HL-60/S4 treated with retinoic acid at 250 ng/mL for 4 days and 3 days (cell line): ENCODE results near the gene TNPO1.
"Not testable (repeated sequence)": the region's sequence is repeated elsewhere in the genome, so short reads cannot be mapped to it uniquely, and the experiment has no call there.

Experiments used
- in situ Hi-C: fragments of 300-500 bp; cut with MboI; formaldehyde crosslinking; loops from 2 replicates; pipeline ENCODE4 v1.7.0; 2022; ENCODE audit warnings: low sequenced_read_pairs

Gene TNPO1

DNA sequence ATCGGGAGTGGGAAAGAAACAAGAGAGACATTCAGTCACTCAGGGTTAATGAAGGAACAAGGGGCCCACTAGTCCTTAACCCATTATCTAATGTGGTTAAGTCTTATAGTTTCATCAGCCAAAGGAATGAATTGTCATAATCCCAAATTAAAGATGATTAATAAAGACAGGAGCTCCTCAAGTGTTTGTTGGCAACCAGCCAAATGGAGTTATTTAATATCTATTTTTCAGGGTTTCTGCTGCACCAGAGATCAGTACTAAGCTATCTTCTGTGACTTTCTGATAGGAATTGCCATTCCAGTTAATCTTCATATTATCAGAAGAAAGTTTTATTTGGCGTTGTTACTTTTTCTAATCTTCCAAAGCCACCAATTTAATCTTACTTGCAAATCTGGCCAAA, 105.4 kb downstream of the TNPO1 start:
- in situ Hi-C loops: no loop called here

DNA sequence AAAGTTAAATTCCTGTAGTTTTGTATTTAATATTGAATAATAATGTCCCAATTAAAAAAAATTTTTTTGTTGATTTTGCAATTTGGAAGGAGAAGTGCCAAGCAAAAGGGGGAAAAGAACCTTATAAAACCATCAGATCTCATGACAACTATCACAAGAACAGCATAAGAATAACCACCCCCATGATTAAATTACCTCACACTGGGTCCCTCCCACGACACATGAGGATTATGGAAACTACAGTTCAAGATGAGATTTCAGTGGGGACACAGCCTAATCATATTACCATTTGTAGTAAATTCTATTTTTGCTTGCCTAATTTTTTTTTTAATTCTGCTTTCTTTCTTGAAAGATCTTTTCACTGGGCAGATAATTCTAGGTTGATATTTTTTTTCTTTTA, 106.0 kb downstream of the TNPO1 start:
- in situ Hi-C loops: no loop called here

DNA sequence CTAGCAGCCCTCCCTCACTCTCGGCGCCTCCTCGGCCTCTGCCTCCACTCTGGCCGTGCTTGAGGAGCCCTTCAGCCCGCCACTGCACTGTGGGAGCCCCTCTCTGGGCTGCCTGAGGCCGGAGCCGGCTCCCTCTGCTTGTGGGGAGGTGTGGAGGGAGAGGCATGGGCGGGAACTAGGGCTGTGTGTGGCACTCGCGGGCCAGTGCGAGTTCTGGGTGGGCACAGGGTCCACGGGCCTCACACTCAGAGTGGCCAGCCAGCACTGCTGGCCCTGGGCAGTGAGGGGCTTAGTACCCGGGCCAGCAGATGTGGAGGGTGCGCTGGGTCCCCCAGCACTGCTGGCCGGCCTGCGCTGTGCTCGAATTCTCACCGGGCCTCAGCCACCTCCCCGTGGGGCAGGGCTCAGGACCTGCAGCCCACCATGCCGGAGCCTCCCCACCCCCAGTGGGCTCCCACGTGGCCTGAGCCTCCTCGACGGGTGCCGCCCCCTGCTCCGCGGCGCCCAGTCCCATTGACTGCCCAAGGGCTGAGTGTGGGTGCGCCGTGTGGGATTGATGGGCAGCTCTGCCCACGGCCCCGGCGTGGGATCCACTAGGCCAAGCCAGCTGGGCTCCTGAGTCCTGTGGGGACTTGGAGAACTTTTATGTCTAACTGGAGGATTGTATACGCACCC, 109.0 kb downstream of the TNPO1 start:
- in situ Hi-C loops: no loop called here

DNA sequence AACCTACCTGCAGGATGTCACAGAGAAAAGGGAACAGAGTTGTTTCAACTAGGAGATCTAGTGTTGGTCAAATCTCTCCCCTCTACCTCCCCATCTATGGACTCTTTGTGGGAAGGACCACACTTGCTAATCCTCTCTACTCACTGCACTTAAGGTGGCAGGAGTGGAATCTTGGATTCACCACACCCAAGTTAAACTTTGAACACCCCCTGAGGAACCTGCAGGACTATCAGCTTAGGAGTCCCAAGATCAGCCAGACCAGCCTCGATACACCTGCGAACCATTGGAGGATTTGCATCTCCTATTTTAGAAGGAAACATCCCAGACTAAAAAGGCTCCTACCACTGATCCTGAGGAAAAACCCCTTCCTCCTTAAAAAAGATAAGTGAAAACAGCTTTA, 116.2 kb downstream of the TNPO1 start:
- in situ Hi-C loops: not testable (repeated sequence)

DNA sequence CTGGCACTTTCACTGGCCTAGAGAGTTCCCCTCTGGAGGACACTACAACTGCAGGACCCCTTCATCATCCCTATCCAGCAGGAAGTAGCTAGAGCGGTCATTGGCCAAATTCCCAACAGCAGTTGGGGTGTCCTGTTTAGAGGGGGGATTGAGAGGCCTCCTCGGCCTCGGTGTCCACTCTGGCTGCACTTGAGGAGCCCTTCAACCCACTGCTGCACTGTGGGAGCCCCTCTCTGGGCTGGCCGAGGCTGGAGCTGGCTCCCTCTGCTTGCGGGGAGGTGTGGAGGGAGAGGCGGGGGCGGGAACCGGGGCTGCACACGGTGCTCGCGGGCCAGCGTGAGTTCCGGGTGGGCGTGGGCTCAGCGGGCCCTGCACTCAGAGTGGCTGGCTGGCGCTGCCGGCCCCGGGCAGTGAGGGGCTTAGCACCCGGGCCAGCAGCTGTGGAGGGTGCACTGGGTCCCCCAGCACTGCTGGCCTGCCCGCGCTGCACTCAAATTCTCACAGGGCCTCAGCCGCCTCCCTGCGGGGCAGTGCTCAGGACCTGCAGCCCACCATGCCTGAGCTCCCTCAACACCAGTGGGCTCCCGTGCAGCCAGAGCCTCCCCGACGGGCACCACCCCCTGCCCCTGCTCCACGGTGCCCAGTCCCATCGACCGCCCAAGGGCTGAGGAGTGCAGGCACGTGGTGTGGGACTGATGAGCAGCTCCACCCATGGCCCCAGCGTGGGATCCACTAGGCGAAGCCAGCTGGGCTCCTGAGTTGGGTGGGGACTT, 118.7 kb downstream of the TNPO1 start:
- in situ Hi-C loops: not testable (repeated sequence)

DNA sequence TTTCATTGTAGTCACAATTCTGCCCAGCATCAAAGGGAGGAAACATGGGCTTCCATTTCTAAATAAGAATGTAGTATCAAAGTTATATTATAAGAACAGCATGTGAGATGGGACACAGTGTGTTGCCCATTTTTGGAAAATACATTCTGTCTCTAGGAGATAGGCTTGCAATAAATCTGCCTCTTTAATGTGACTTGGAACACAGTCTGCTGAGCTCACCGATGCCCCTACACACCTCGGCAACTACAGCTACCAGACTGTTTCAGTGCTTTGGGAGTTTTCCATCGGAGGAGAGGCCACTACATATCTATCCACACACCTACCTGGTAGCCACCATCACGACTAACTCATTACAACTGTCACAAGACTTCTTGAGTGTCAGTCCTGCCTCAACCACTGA, 120.4 kb downstream of the TNPO1 start:
- in situ Hi-C loops: no loop called here

- in situ Hi-C loops: no loop called here
Measured at GRCh38 chr5:72937517-72938061, 121.1 kb downstream of the TNPO1 start.

DNA sequence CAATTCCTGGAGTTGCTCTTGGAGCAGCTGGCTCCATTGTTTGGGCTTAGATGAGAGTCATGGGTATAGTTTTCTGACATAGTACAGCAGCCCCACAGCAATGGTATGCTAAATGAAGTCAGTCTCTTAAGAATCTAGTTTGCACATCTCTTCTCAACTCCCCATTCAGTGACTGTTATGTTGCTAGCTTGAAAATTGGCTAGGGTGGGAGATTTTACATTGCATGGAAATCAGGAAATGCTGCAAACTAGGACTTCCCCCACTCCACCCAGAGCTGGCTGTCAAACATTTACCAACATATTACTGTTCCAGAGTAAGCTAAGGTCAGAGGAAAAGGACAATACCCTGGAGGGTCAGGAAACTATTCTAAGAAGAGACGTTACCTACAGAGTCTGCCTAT, 121.7 kb downstream of the TNPO1 start:
- in situ Hi-C loops: no loop called here

DNA sequence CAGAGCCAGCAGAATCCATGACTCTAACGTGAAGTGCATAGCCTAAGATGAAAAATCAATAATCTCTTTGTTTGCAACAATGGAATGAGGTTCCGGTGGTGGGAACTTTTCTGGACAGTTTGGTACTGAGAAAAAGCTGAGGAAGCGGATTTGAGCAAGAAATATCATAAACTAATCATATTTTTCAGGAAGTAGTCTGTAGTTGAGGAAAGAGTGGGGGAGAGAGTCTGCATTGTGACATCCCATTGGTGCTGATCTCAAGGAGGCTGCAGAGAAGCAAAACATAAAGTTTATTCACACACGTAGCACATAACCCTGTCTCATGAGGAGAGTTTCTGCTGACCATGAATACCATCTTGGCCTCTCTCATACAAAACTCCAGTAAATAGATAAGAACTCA, 123.6 kb downstream of the TNPO1 start:
- in situ Hi-C loops: no loop called here

GRCh38 chr5:72943307-72943706, 126.8 kb downstream of the TNPO1 start:
- in situ Hi-C loops: no loop called here

DNA sequence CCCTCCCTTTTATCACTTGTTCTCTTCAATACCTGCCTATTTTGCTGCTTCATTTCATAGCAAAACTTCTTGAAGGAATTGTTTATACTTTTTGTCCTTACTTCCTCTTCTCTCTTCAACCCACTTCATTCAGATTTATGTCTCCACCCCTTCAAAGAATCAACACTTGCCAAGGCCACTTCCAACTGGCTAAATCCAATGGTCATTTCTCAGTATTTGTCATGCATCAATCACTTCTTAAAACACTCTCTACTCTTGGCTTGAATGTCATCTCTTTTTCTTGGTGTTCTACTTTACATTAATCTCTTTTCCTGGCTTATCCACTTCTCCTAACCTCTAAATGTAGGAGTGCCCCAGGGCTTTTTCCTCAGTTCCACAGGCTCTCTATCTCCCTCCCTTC, 131.0 kb downstream of the TNPO1 start:
- in situ Hi-C loops: no loop called here

DNA sequence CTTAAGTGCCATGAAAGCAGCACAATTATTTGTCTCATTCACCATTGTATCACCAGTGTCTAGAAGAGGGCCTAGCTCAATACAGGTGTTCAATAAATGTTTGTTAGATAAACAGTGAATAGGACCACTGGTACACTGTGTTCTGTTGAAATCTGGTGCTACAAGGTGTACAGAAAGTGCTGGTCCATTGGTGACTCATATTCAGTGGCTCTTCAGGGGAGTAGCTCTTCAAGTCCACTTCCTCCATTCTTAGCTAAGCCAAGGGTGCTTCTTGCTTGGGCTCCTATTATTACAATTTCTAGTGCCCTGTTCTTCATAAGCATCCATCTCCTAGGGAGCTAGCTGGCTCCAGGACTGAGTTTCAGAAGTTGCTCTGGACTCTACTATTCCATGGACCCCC, 133.0 kb downstream of the TNPO1 start:
- in situ Hi-C loops: no loop called here

DNA sequence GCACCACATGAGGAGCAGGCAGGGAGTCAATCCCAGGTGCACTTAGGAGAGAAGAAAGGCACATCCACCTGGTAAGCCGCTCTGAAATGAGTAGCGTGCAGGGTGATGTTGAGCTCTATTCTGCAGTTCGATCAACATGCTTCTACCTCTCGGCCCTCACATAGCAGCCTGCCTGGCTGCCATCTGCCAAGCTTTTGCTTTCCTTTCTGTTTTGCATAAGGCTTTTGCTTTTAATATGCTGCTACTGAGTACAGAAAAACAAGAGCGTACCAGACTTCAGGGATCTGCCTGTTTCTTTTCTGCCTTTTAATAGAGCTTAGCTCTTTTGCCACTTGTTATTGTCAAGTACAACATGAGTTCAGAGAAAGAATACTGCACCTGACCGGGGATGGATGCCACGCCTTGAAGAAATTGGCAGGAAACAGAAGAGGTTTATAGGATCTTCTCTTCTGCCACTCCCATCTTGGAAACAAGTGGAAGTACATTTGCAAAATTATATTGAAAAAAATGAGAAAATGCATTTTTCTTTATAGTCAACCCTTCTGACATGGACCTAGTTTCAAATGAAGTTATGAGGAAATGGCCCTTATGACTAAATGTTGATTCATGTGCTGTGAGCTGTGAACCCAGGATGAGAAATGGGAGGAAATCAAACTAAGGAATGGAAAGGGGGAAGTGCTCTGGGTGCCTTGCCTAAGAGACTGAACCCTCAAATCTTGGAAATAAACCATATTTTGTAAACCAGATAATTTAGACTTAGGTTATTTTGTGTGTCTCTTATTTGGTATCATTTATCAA, 135.4 kb downstream of the TNPO1 start:
- in situ Hi-C loops: no loop called here

DNA sequence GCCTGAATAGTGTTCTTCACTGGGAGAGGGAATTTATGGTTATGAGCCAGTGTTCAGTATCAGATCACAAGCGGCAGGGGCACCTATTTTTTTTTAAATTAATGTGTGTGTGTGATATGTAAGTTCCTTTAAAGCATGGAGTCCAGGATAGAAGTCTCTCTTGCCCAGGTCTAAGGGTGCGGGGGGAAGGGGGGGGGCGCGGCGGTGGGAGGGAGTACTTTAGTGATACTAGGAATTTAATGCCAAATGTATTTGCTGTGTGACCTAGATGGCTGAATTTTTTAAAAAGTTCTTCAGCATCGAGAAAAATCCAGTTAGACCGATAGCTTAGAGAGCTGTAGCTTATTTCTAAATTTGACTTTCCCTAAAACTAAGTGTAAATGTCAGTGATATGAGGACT, 137.9 kb downstream of the TNPO1 start:
- in situ Hi-C loops: no loop called here

DNA sequence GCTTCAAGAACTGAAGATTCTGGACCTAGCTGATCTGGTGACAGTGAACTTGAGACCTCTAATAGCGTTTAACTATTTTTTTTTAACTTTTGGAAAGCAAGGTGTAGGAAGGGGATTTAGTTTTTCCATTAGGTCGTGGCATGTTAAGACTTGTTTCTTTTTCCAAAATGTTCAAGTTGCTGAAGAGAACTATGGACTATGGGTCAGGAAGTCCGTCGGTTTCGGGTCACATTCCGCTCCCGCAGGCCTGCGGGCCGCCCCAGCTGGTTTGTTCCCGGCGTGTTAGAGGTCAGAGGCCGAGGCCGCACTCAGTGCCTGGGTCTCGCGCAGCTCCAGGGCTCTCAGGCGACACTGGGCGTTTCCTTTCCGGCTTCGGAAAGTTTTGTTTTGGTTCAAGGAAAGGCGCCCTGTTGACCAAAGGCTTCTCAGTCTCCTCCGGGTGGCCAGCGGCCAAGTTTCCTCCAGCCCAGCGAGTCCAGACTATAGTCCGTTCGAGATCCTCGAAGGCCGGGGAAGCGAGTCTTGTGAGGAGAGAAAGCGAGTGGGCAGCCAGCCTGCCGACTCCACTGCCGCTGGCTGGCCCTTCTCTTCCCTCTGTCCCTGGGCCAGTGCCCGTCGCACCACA, 138.8 kb downstream of the TNPO1 start:
- in situ Hi-C loops: no loop called here

GRCh38 chr5:72955768-72956323, 139.4 kb downstream of the TNPO1 start, which contains the start of gene FCHO2:
Gene FCHO2 (plus strand): TSS chr5:72956041. CDS start chr5:72956097, 56 bp downstream.
- in situ Hi-C loops: no loop called here

- in situ Hi-C loops: no loop called here
Measured at GRCh38 chr5:72956324-72957140, 140.1 kb downstream of the TNPO1 start.

- in situ Hi-C loops: no loop called here
Measured at GRCh38 chr5:72957337-72957736, 140.9 kb downstream of the TNPO1 start.

DNA sequence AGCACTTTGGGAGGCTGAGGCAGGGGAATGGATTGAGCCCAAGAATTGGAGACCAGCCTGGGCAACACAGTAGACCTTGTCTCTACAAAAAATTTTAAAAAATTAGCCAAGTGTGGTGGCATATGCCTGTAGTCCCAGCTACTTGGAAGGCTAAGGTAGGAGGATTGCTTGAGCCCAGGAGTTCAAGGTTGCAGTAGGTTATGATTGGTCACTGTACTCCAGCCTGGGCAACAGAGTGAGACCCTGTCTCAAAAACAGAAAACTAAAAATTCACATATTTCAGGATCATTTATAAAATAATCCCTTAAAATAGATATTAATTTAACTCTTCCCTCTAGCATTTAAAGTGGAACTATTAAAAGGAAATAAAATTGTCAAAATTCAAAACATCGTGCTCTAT, 142.8 kb downstream of the TNPO1 start:
- in situ Hi-C loops: no loop called here
